NAMALWA (cell line): Measurements from ENCODE around the gene ACTN4.

Source experiments
- DNase-seq: peaks from one replicate; pipeline ENCODE4 v3.0.0-alpha.2; 2015; ENCODE audit warnings: low spot score

ACTN4 gene

GRCh38 chr19:38725469-38726283, 78.2 kb downstream of the ACTN4 start:
- no peak for DNase-seq

- DNase-seq = no peak
These were observed 78.8 kb downstream of the ACTN4 start for GRCh38 chr19:38726284-38726673.

GRCh38 chr19:38726761-38727301, 79.4 kb downstream of the ACTN4 start:
- no peak for DNase-seq

GRCh38 chr19:38727306-38727867, 79.9 kb downstream of the ACTN4 start:
- DNase-seq = no peak

GRCh38 chr19:38727868-38728660, 80.6 kb downstream of the ACTN4 start:
- no peak for DNase-seq

- no peak for DNase-seq
These were observed 81.5 kb downstream of the ACTN4 start for GRCh38 chr19:38728752-38729541.

GRCh38 chr19:38729653-38730469, 82.4 kb downstream of the ACTN4 start:
- peak; percentile 79 for DNase-seq

- no peak for DNase-seq
These were observed 83.0 kb downstream of the ACTN4 start for GRCh38 chr19:38730470-38730730.

GRCh38 chr19:38730731-38731589, 83.5 kb downstream of the ACTN4 start:
- DNase-seq = no peak

GRCh38 chr19:38731654-38732301, 84.3 kb downstream of the ACTN4 start:
- no peak for DNase-seq

GRCh38 chr19:38733241-38733492, 85.7 kb downstream of the ACTN4 start:
- DNase-seq = no peak

GRCh38 chr19:38733493-38734175, 86.2 kb downstream of the ACTN4 start:
- DNase-seq = no peak

- no peak for DNase-seq
These were observed 86.7 kb downstream of the ACTN4 start for GRCh38 chr19:38734176-38734425.

GRCh38 chr19:38734426-38735256, 87.2 kb downstream of the ACTN4 start:
- DNase-seq = peak; percentile 48

- DNase-seq = no peak
These were observed 87.8 kb downstream of the ACTN4 start for GRCh38 chr19:38735257-38735686.

- DNase-seq = no peak
These were observed 88.6 kb downstream of the ACTN4 start for GRCh38 chr19:38736036-38736412.

- DNase-seq = no peak
These were observed 89.2 kb downstream of the ACTN4 start for GRCh38 chr19:38736413-38737280.
